Activated T-helper 1 cell treated with anti-CD3 and anti-CD28 coated beads, Interleukin-2, amount 50 U/mL, for 16 hours (primary cell): ENCODE data around the gene SLC8A1.

ENCODE experiments used
- DNase-seq, 2 donors: peaks; one replicate each; pipeline ENCODE4 v3.0.0-alpha.2; 2020; ENCODE audit warnings: low read depth in 1 of 2, low spot score in 1 of 2

The SLC8A1 gene

GRCh38 chr2:40357667-40358066 is 94.2 kb downstream of the SLC8A1 start:
- no peak for DNase-seq

GRCh38 chr2:40355451-40355850 is 96.4 kb downstream of the SLC8A1 start:
- no peak for DNase-seq

- DNase-seq: no peak
Observed at GRCh38 chr2:40353231-40353630, 98.7 kb downstream of the SLC8A1 start.

- no peak for DNase-seq
Observed at GRCh38 chr2:40352703-40353099, 99.2 kb downstream of the SLC8A1 start.

- DNase-seq: no peak
Observed at GRCh38 chr2:40352041-40352702, 99.7 kb downstream of the SLC8A1 start.

- DNase-seq: no peak
Observed at GRCh38 chr2:40348665-40349064, 103.2 kb downstream of the SLC8A1 start.

GRCh38 chr2:40348038-40348437 is 103.9 kb downstream of the SLC8A1 start:
- DNase-seq: no peak

GRCh38 chr2:40346535-40347354 is 105.1 kb downstream of the SLC8A1 start:
- DNase-seq: no peak

GRCh38 chr2:40344364-40344763 is 107.5 kb downstream of the SLC8A1 start:
- no peak for DNase-seq

- no peak for DNase-seq
Observed at GRCh38 chr2:40343902-40344301, 108.0 kb downstream of the SLC8A1 start.

- no peak for DNase-seq
Observed at GRCh38 chr2:40341198-40341597, 110.7 kb downstream of the SLC8A1 start.

- no peak for DNase-seq
Observed at GRCh38 chr2:40339026-40339425, 112.9 kb downstream of the SLC8A1 start.

- DNase-seq: no peak
Observed at GRCh38 chr2:40332191-40332826, 119.6 kb downstream of the SLC8A1 start.

GRCh38 chr2:40330096-40330495 is 121.8 kb downstream of the SLC8A1 start:
- DNase-seq: no peak

GRCh38 chr2:40329739-40330030 is 122.2 kb downstream of the SLC8A1 start:
- no peak for DNase-seq

- DNase-seq: no peak
Observed at GRCh38 chr2:40325116-40325515, 126.8 kb downstream of the SLC8A1 start.

GRCh38 chr2:40324656-40325055 is 127.2 kb downstream of the SLC8A1 start:
- DNase-seq: no peak

- DNase-seq: no peak
Observed at GRCh38 chr2:40321822-40322221, 130.1 kb downstream of the SLC8A1 start.

- no peak for DNase-seq
Observed at GRCh38 chr2:40321016-40321623, 130.8 kb downstream of the SLC8A1 start.

- DNase-seq: no peak
Observed at GRCh38 chr2:40318921-40319320, 133.0 kb downstream of the SLC8A1 start.

GRCh38 chr2:40317761-40318160 is 134.1 kb downstream of the SLC8A1 start:
- no peak for DNase-seq

GRCh38 chr2:40317046-40317445 is 134.8 kb downstream of the SLC8A1 start:
- no peak for DNase-seq
